Left renal pelvis (tissue), 4 donors: Measurements from ENCODE around the gene TAX1BP1. TPM values are rescaled to one million over a fixed set of nuclear protein-coding genes. Genes with fewer than 3 reads are reported as not detected.

ENCODE experiments used
- DNase-seq, 4 donors: peaks; one replicate each; pipeline ENCODE4 v3.0.0-alpha.2; 2013; ENCODE audit warnings: low read depth in 4 of 4, low spot score in 3 of 4
- polyA plus RNA-seq, 4 donors: library from polyadenylated mRNA; unstranded; fragments of 120-200 nt; gene quantifications; one replicate each; pipeline ENCODE4 v1.2.1, GENCODE V29; 2013; ENCODE audit not compliant: insufficient read length in 4 of 4

Gene TAX1BP1
- polyA plus RNA-seq, 4 donors, result 74.6 to 133 (median 117) TPM

- no peak for DNase-seq
Observed at GRCh38 chr7:27777662-27778061, 37.7 kb downstream of the TAX1BP1 start.

GRCh38 chr7:27779873-27780272, 39.9 kb downstream of the TAX1BP1 start:
- no peak for DNase-seq

GRCh38 chr7:27781188-27781587, 41.2 kb downstream of the TAX1BP1 start:
- no peak for DNase-seq

GRCh38 chr7:27782849-27783248, 42.9 kb downstream of the TAX1BP1 start:
- DNase-seq, result no peak

GRCh38 chr7:27784399-27785053, 44.6 kb downstream of the TAX1BP1 start:
- DNase-seq, result no peak

- no peak for DNase-seq
Observed at GRCh38 chr7:27788437-27788836, 48.5 kb downstream of the TAX1BP1 start.

- no peak for DNase-seq
Observed at GRCh38 chr7:27793780-27794179, 53.8 kb downstream of the TAX1BP1 start.

GRCh38 chr7:27795977-27796376, 56.0 kb downstream of the TAX1BP1 start:
- DNase-seq, result no peak

- DNase-seq, result no peak
Observed at GRCh38 chr7:27799212-27799611, 59.2 kb downstream of the TAX1BP1 start.

GRCh38 chr7:27802999-27803398, 63.0 kb downstream of the TAX1BP1 start:
- DNase-seq, result no peak

- DNase-seq, result no peak
Observed at GRCh38 chr7:27804139-27804538, 64.2 kb downstream of the TAX1BP1 start.

- DNase-seq, result no peak
Observed at GRCh38 chr7:27808626-27809025, 68.7 kb downstream of the TAX1BP1 start.

GRCh38 chr7:27810186-27810585, 70.2 kb downstream of the TAX1BP1 start:
- no peak for DNase-seq

GRCh38 chr7:27812706-27813105, 72.7 kb downstream of the TAX1BP1 start:
- no peak for DNase-seq

- no peak for DNase-seq
Observed at GRCh38 chr7:27822245-27822644, 82.3 kb downstream of the TAX1BP1 start.

GRCh38 chr7:27825891-27826290, 85.9 kb downstream of the TAX1BP1 start:
- DNase-seq, result no peak

- no peak for DNase-seq
Observed at GRCh38 chr7:27826357-27826756, 86.4 kb downstream of the TAX1BP1 start.

- no peak for DNase-seq
Observed at GRCh38 chr7:27834179-27834921, 94.4 kb downstream of the TAX1BP1 start.

GRCh38 chr7:27835376-27835775, 95.4 kb downstream of the TAX1BP1 start:
- no peak for DNase-seq

GRCh38 chr7:27836536-27836935, 96.6 kb downstream of the TAX1BP1 start:
- no peak for DNase-seq

GRCh38 chr7:27839099-27839498, 99.1 kb downstream of the TAX1BP1 start:
- no peak for DNase-seq

- no peak for DNase-seq
Observed at GRCh38 chr7:27840313-27840712, 100.4 kb downstream of the TAX1BP1 start.
